SK-N-SH treated with all-trans-retinoic acid at 6 μM for 48 hours (cell line): ENCODE results near the gene TNS3.

ENCODE experiments used
- ATAC-seq: fragments of 200-7000 bp; cut with Tn5 transposase; 3 replicates; pipeline ENCODE4 v1.9.1; 2020; ENCODE audit warnings: mild to moderate bottlenecking, moderate library complexity
- ARNTL ChIP-seq: fragments of 450-650 bp; formaldehyde crosslinking; IDR thresholded peaks from 2 replicates; pipeline ENCODE4 v1.5.0; 2020; ENCODE audit warnings: low read depth, mild to moderate bottlenecking, moderate library complexity, borderline replicate concordance
- BACH2 ChIP-seq: fragments of 250-450 bp; sonication (Bioruptor Pico); IDR thresholded peaks from 2 replicates; pipeline ENCODE4 v1.9.0; 2021; ENCODE audit warnings: mild to moderate bottlenecking, borderline replicate concordance
- CSDC2 ChIP-seq: fragments of 250-450 bp; sonication (Bioruptor Pico); IDR thresholded peaks from 2 replicates; pipeline ENCODE4 v1.5.0; 2020; ENCODE audit warnings: mild to moderate bottlenecking, moderate library complexity
- ESRRG ChIP-seq: fragments of 250-450 bp; sonication (Bioruptor Pico); IDR thresholded peaks from 2 replicates; pipeline ENCODE4 v1.6.1; 2021; ENCODE audit warnings: mild to moderate bottlenecking
- GLIS3 ChIP-seq: fragments of 250-450 bp; sonication (Bioruptor Pico); IDR thresholded peaks from 2 replicates; pipeline ENCODE4 v1.5.0; 2020; ENCODE audit warnings: mild to moderate bottlenecking, moderate library complexity
- ISL1 ChIP-seq: fragments of 250-450 bp; sonication (Bioruptor Pico); IDR thresholded peaks from 2 replicates; pipeline ENCODE4 v2.1.2; 2022; ENCODE audit warnings: mild to moderate bottlenecking, moderate library complexity
- OSR1 ChIP-seq: fragments of 250-450 bp; sonication (Bioruptor Pico); IDR thresholded peaks from 2 replicates; pipeline ENCODE4 v1.8.0; 2022; ENCODE audit warnings: moderate library complexity, mild to moderate bottlenecking, inconsistent platforms
- PPARA ChIP-seq: fragments of 250-450 bp; sonication (Bioruptor Pico); IDR thresholded peaks from 2 replicates; pipeline ENCODE4 v1.5.0; 2020; ENCODE audit warnings: mild to moderate bottlenecking, borderline replicate concordance
- RARB ChIP-seq: fragments of 250-450 bp; sonication (Bioruptor Pico); IDR thresholded peaks from 2 replicates; pipeline ENCODE4 v1.8.0; 2021; ENCODE audit warnings: mild to moderate bottlenecking, moderate library complexity
- SNAI2 ChIP-seq: fragments of 250-450 bp; sonication (Bioruptor Pico); IDR thresholded peaks from 2 replicates; pipeline ENCODE4 v1.5.0; 2020; ENCODE audit warnings: mild to moderate bottlenecking, moderate library complexity
- TCF4 ChIP-seq: fragments of 250-450 bp; sonication (Bioruptor Pico); IDR thresholded peaks from 2 replicates; pipeline ENCODE4 v1.8.0; 2021; ENCODE audit warnings: mild to moderate bottlenecking, moderate library complexity, borderline replicate concordance
- ZC3H10 ChIP-seq: fragments of 250-450 bp; sonication (Bioruptor Pico); IDR thresholded peaks from 2 replicates; pipeline ENCODE4 v1.5.1; 2021; ENCODE audit warnings: mild to moderate bottlenecking, moderate library complexity
- ZFP3 ChIP-seq: fragments of 250-450 bp; sonication (Bioruptor Pico); IDR thresholded peaks from 2 replicates; pipeline ENCODE4 v1.5.0; 2020; ENCODE audit warnings: mild to moderate bottlenecking, moderate library complexity
- ZFP30 ChIP-seq: fragments of 450-650 bp; formaldehyde crosslinking; IDR thresholded peaks from 2 replicates; pipeline ENCODE4 v1.5.0; 2022; ENCODE audit warnings: mild to moderate bottlenecking, moderate library complexity
- ZNF565 ChIP-seq: fragments of 450-650 bp; formaldehyde crosslinking; conservative IDR thresholded peaks from 2 replicates; pipeline ENCODE4 v1.5.0; 2020; ENCODE audit warnings: low read depth, mild to moderate bottlenecking, moderate library complexity
- ZNF70 ChIP-seq: fragments of 450-650 bp; formaldehyde crosslinking; IDR thresholded peaks from 2 replicates; pipeline ENCODE4 v1.5.0; 2020; ENCODE audit warnings: mild to moderate bottlenecking, moderate library complexity
- ZNF8 ChIP-seq: fragments of 450-650 bp; formaldehyde crosslinking; IDR thresholded peaks from 2 replicates; pipeline ENCODE4 v1.5.0; 2020; ENCODE audit warnings: mild to moderate bottlenecking, moderate library complexity
- TF ChIP-seq, protein P1 (sequence below): fragments of 250-450 bp; sonication (Bioruptor Pico); IDR thresholded peaks from 2 replicates; pipeline ENCODE4 v1.5.1; 2021; ENCODE audit warnings: mild to moderate bottlenecking, moderate library complexity
- TF ChIP-seq, protein P2 (sequence below): fragments of 250-450 bp; sonication (Bioruptor Pico); IDR thresholded peaks from 2 replicates; pipeline ENCODE4 v1.8.0; 2021; ENCODE audit warnings: low read depth, mild to moderate bottlenecking, moderate library complexity, borderline replicate concordance
- TF ChIP-seq, protein P3 (sequence below): fragments of 250-450 bp; sonication (Bioruptor Pico); IDR thresholded peaks from 2 replicates; pipeline ENCODE4 v1.5.1; 2020; ENCODE audit warnings: low read depth, mild to moderate bottlenecking, moderate library complexity
- TF ChIP-seq, protein P4 (sequence below): fragments of 250-450 bp; sonication (Bioruptor Pico); IDR thresholded peaks from 2 replicates; pipeline ENCODE4 v1.8.0; 2020; ENCODE audit warnings: mild to moderate bottlenecking, moderate library complexity, borderline replicate concordance
- TF ChIP-seq, protein P5 (sequence below): fragments of 250-450 bp; sonication (Bioruptor Pico); IDR thresholded peaks from 2 replicates; pipeline ENCODE4 v1.5.0; 2020; ENCODE audit warnings: mild to moderate bottlenecking, moderate library complexity

The TNS3 gene

DNA sequence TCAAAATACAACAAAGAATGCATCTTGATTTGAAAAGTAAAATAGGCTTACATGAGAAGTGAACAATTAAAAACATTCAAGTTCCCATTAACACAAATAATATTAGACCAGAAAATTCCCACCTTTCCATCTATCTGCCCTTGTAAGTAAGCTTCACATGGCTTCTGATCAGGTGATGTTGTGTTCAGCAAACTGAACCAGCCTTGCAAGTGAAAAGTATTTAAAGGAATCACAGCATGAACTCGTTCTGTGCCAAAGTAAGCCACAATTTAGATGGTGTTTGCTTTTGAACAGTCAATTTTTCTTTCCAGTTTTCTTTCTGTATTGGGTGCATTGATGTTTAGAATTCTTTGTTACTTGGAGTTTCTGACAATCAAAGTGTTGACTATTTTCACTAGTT, 347.9 kb downstream of the TNS3 start:
- no peak for ATAC-seq
- TF ChIP-seq PPARA (CRISPR knock-in tag) (no peak), CSDC2 (CRISPR knock-in tag) (no peak), ARNTL (CRISPR knock-in tag) (no peak), ZC3H10 (CRISPR knock-in tag) (no peak), ZNF70 (no peak), SNAI2 (no peak), TCF4 (CRISPR knock-in tag) (no peak), GLIS3 (CRISPR knock-in tag) (no peak), ZFP30 (no peak), ESRRG (CRISPR knock-in tag) (no peak), ZFP3 (CRISPR knock-in tag) (no peak), ZNF8 (CRISPR knock-in tag) (no peak)
- TF ChIP-seq, protein P1, sequence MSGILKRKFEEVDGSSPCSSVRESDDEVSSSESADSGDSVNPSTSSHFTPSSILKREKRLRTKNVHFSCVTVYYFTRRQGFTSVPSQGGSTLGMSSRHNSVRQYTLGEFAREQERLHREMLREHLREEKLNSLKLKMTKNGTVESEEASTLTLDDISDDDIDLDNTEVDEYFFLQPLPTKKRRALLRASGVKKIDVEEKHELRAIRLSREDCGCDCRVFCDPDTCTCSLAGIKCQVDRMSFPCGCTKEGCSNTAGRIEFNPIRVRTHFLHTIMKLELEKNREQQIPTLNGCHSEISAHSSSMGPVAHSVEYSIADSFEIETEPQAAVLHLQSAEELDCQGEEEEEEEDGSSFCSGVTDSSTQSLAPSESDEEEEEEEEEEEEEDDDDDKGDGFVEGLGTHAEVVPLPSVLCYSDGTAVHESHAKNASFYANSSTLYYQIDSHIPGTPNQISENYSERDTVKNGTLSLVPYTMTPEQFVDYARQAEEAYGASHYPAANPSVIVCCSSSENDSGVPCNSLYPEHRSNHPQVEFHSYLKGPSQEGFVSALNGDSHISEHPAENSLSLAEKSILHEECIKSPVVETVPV (CRISPR knock-in tag) = no peak
- TF ChIP-seq, protein P2, sequence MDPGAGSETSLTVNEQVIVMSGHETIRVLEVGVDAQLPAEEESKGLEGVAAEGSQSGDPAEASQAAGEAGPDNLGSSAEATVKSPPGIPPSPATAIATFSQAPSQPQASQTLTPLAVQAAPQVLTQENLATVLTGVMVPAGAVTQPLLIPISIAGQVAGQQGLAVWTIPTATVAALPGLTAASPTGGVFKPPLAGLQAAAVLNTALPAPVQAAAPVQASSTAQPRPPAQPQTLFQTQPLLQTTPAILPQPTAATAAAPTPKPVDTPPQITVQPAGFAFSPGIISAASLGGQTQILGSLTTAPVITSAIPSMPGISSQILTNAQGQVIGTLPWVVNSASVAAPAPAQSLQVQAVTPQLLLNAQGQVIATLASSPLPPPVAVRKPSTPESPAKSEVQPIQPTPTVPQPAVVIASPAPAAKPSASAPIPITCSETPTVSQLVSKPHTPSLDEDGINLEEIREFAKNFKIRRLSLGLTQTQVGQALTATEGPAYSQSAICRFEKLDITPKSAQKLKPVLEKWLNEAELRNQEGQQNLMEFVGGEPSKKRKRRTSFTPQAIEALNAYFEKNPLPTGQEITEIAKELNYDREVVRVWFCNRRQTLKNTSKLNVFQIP = no peak
- TF ChIP-seq, protein P3, sequence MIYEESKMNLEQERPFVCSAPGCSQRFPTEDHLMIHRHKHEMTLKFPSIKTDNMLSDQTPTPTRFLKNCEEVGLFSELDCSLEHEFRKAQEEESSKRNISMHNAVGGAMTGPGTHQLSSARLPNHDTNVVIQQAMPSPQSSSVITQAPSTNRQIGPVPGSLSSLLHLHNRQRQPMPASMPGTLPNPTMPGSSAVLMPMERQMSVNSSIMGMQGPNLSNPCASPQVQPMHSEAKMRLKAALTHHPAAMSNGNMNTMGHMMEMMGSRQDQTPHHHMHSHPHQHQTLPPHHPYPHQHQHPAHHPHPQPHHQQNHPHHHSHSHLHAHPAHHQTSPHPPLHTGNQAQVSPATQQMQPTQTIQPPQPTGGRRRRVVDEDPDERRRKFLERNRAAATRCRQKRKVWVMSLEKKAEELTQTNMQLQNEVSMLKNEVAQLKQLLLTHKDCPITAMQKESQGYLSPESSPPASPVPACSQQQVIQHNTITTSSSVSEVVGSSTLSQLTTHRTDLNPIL (CRISPR knock-in tag) = no peak

DNA sequence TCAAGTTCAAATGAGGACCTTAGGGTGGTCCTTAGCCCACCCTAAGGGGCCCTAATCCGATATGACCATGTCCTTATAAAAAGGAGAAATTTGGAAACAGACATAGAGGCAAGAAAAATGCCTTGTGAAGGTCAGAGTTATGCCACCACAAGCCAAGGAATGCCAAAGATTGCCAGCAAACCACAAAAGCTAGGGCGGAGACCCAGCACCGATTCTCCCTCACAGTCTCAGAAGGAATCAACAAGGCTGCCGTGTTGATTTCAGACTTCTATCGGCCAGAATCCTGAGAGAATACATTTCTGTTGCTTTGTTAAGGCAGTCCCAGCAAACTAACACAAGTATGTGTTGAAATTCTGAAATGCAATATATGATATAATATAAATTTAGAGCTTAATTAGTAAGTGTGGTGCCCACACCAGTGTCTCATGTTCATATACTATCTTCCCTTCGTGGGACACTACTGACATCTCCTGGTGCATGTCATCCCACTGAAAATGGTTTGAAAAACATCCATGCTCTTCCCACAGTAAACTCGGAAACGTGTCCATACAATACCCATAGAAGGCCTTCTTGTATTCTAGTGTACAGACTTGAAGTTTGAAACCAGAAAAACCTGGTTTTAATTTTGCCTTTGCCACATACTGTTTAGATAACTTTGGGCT, 349.0 kb downstream of the TNS3 start:
- ATAC-seq = no peak
- TF ChIP-seq ZNF8 (CRISPR knock-in tag) (no peak), OSR1 (CRISPR knock-in tag) (no peak), ISL1 (CRISPR knock-in tag) (no peak), RARB (CRISPR knock-in tag) (no peak)
- TF ChIP-seq, protein P3 (CRISPR knock-in tag) = no peak
- TF ChIP-seq, protein P2 = no peak
- TF ChIP-seq, protein P4, sequence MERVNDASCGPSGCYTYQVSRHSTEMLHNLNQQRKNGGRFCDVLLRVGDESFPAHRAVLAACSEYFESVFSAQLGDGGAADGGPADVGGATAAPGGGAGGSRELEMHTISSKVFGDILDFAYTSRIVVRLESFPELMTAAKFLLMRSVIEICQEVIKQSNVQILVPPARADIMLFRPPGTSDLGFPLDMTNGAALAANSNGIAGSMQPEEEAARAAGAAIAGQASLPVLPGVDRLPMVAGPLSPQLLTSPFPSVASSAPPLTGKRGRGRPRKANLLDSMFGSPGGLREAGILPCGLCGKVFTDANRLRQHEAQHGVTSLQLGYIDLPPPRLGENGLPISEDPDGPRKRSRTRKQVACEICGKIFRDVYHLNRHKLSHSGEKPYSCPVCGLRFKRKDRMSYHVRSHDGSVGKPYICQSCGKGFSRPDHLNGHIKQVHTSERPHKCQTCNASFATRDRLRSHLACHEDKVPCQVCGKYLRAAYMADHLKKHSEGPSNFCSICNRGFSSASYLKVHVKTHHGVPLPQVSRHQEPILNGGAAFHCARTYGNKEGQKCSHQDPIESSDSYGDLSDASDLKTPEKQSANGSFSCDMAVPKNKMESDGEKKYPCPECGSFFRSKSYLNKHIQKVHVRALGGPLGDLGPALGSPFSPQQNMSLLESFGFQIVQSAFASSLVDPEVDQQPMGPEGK (CRISPR knock-in tag) = no peak

DNA sequence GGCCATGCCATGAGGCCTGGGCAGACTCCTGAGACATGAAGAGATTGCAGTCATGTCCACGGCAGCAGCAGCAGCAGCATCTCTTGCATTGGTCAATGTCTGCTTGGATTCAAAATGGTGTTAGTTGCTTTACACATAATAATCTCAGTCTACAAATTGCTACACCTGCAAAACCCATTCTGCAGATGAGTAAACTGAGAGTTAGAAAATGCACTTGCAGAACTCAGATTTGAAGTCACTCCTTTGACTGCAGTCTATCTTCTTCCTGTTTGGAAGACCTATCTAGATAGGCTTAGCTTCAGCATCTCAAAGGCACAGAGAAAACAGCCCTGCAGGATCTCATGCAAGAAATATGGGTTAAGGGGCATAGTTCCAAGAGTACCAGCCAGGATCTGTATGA, 350.3 kb downstream of the TNS3 start:
- no peak for ATAC-seq
- TF ChIP-seq ZNF70 = no peak
- TF ChIP-seq, protein P2 = no peak
- TF ChIP-seq, protein P1 (CRISPR knock-in tag) = no peak
- no peak for TF ChIP-seq ZNF565 (CRISPR knock-in tag)
- TF ChIP-seq RARB (CRISPR knock-in tag) = no peak
- no peak for TF ChIP-seq ISL1 (CRISPR knock-in tag)
- no peak for TF ChIP-seq ZNF8 (CRISPR knock-in tag)
- TF ChIP-seq CSDC2 (CRISPR knock-in tag) = no peak
- no peak for TF ChIP-seq SNAI2
- no peak for TF ChIP-seq PPARA (CRISPR knock-in tag)
- no peak for TF ChIP-seq BACH2 (CRISPR knock-in tag)
- TF ChIP-seq, protein P5, sequence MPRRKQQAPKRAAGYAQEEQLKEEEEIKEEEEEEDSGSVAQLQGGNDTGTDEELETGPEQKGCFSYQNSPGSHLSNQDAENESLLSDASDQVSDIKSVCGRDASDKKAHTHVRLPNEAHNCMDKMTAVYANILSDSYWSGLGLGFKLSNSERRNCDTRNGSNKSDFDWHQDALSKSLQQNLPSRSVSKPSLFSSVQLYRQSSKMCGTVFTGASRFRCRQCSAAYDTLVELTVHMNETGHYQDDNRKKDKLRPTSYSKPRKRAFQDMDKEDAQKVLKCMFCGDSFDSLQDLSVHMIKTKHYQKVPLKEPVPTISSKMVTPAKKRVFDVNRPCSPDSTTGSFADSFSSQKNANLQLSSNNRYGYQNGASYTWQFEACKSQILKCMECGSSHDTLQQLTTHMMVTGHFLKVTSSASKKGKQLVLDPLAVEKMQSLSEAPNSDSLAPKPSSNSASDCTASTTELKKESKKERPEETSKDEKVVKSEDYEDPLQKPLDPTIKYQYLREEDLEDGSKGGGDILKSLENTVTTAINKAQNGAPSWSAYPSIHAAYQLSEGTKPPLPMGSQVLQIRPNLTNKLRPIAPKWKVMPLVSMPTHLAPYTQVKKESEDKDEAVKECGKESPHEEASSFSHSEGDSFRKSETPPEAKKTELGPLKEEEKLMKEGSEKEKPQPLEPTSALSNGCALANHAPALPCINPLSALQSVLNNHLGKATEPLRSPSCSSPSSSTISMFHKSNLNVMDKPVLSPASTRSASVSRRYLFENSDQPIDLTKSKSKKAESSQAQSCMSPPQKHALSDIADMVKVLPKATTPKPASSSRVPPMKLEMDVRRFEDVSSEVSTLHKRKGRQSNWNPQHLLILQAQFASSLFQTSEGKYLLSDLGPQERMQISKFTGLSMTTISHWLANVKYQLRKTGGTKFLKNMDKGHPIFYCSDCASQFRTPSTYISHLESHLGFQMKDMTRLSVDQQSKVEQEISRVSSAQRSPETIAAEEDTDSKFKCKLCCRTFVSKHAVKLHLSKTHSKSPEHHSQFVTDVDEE (CRISPR knock-in tag) = no peak
